ENCODE results near the gene SEH1L.
"Not testable (repeated sequence)": the region's sequence is repeated elsewhere in the genome, so short reads cannot be mapped to it uniquely, and the experiment has no call there.

The SEH1L gene

GRCh38 chr18:12947285-12948049 lies at the start of gene SEH1L:
Gene SEH1L, plus strand, starts transcription at chr18:12948011. Its CDS starts 111 bp downstream, at chr18:12948122.
- DNase-seq, result peak; percentile 80

GRCh38 chr18:12901208-12901607 lies 46.6 kb upstream of the SEH1L start:
- DNase-seq, result not testable (repeated sequence)

- no peak for DNase-seq
These were observed 43.7 kb upstream of the SEH1L start for GRCh38 chr18:12904012-12904516.

GRCh38 chr18:12906119-12906518 lies 41.7 kb upstream of the SEH1L start:
- no peak for DNase-seq

- DNase-seq, result no peak
These were observed 41.0 kb upstream of the SEH1L start for GRCh38 chr18:12906773-12907172.

- DNase-seq, result no peak
These were observed 40.4 kb upstream of the SEH1L start for GRCh38 chr18:12907258-12907925.

GRCh38 chr18:12908706-12909105 lies 39.1 kb upstream of the SEH1L start:
- no peak for DNase-seq

GRCh38 chr18:12911025-12911928 lies 36.5 kb upstream of the SEH1L start:
- no peak for DNase-seq

GRCh38 chr18:12911929-12912703 lies 35.7 kb upstream of the SEH1L start:
- DNase-seq, result no peak

GRCh38 chr18:12921178-12921577 lies 26.6 kb upstream of the SEH1L start:
- no peak for DNase-seq

GRCh38 chr18:12922266-12922665 lies 25.5 kb upstream of the SEH1L start:
- no peak for DNase-seq

- DNase-seq, result no peak
These were observed 23.2 kb upstream of the SEH1L start for GRCh38 chr18:12924616-12925015.

GRCh38 chr18:12928206-12928605 lies 19.6 kb upstream of the SEH1L start:
- DNase-seq, result no peak

- DNase-seq, result no peak
These were observed 19.2 kb upstream of the SEH1L start for GRCh38 chr18:12928641-12929040.

GRCh38 chr18:12929477-12930083 lies 18.2 kb upstream of the SEH1L start:
- DNase-seq, result no peak

- no peak for DNase-seq
These were observed 17.4 kb upstream of the SEH1L start for GRCh38 chr18:12930376-12930775.

- no peak for DNase-seq
These were observed 16.9 kb upstream of the SEH1L start for GRCh38 chr18:12930908-12931307.

- DNase-seq, result no peak
These were observed 14.5 kb upstream of the SEH1L start for GRCh38 chr18:12933327-12933726.

- DNase-seq, result no peak
These were observed 13.2 kb upstream of the SEH1L start for GRCh38 chr18:12934454-12935071.

- DNase-seq, result no peak
These were observed 8.6 kb upstream of the SEH1L start for GRCh38 chr18:12939162-12939561.

GRCh38 chr18:12943215-12943614 lies 4.6 kb upstream of the SEH1L start:
- DNase-seq, result no peak

All from NCI-H187 treated with DMSO at 0.1 percent for 48 hours (cell line).